ENCODE results near the gene ARFGEF3.

GRCh38 chr6:138328210-138328609 is 166.5 kb downstream of the ARFGEF3 start:
- TF ChIP-seq POLR2A (IDR thresholded peaks at IDR 0.05): no peak
- no peak for TF ChIP-seq CTCF (IDR thresholded peaks at IDR 0.05)

Measured in breast epithelium (tissue), 3 donors.